MCF 10A (cell line): ENCODE measurements around the gene ASCC1. TPM values are rescaled to one million over a fixed set of nuclear protein-coding genes. Genes with fewer than 3 reads are reported as not detected.

Experiments used
- BruUV-seq: library from RNA; stranded (reverse); fragments of 400-500 nt; replicated peaks from 2 replicates; lab custom pipeline; 2021; lab: Mats Ljungman, UMichigan
- CTCF ChIA-PET: fragments of 300-600 bp; sonication (Branson Sonifier 250); formaldehyde crosslinking; extraction: SDS; loops from one replicate; lab custom pipeline; 2021; ENCODE audit warnings: antibody characterized with exemption, inconsistent platforms; lab: Yijun Ruan, JAX
- POLR2A ChIA-PET: fragments of 300-600, 350-650 bp; sonication (Branson Sonifier 250); formaldehyde crosslinking; extraction: SDS; loops from one replicate; lab custom pipeline; 2020; ENCODE audit warnings: antibody characterized with exemption, inconsistent platforms; lab: Yijun Ruan, JAX
- DNase-seq: peaks from one replicate; pipeline ENCODE4 v3.0.0-alpha.2; 2018; ENCODE audit not compliant: unreplicated experiment
- H3K27ac Mint-ChIP-seq: one replicate; pipeline ENCODE4 v1.8.0; 2022; ENCODE audit warnings: mild to moderate bottlenecking, low read depth, mixed read lengths; ENCODE audit not compliant: unreplicated experiment
- H3K27me3 Mint-ChIP-seq: one replicate; pipeline ENCODE4 v1.8.0; 2022; ENCODE audit warnings: mixed read lengths; ENCODE audit not compliant: insufficient read depth, unreplicated experiment
- H3K36me3 Mint-ChIP-seq: one replicate; pipeline ENCODE4 v1.8.0; 2022; ENCODE audit warnings: mild to moderate bottlenecking, moderate library complexity, mixed read lengths; ENCODE audit not compliant: insufficient read depth, unreplicated experiment
- H3K4me1 Mint-ChIP-seq: one replicate; pipeline ENCODE4 v1.8.0; 2022; ENCODE audit warnings: mixed read lengths; ENCODE audit not compliant: insufficient read depth, unreplicated experiment
- H3K4me3 Mint-ChIP-seq: one replicate; pipeline ENCODE4 v1.8.0; 2022; ENCODE audit warnings: mild to moderate bottlenecking, moderate library complexity, mixed read lengths; ENCODE audit not compliant: unreplicated experiment
- H3K9me3 Mint-ChIP-seq: one replicate; pipeline ENCODE4 v1.8.0; 2022; ENCODE audit warnings: mixed read lengths; ENCODE audit not compliant: unreplicated experiment
- CTCF ChIP-seq: fragments of 200-600 bp; IDR thresholded peaks from one replicate; pipeline ENCODE4 v1.8.0; 2022; ENCODE audit warnings: antibody characterized with exemption, mild to moderate bottlenecking; ENCODE audit not compliant: unreplicated experiment
- intact Hi-C: fragments of 100-400 bp; cut with micrococcal nuclease; formaldehyde crosslinking; loops from 2 replicates; pipeline ENCODE4 v1.14.1; 2022
- total RNA-seq: library from RNA; stranded (reverse); gene quantifications from 2 replicates; pipeline ENCODE4 v1.2.3, GENCODE V29; 2022

Gene ASCC1
- total RNA-seq, 1 experiment from 2014 or later, result 26.3 TPM

GRCh38 chr10:72085864-72086465 lies 130.1 kb downstream of the ASCC1 start:
- Mint-ChIP-seq H3K36me3 (no peaks in the 10 kb centered on the region), H3K4me3 (no peak overlapping the region), H3K4me1 (no peaks in the 10 kb centered on the region), H3K9me3 (no peaks in the 10 kb centered on the region), H3K27me3 (no peaks in the 10 kb centered on the region), H3K27ac (no peak overlapping the region)
- no TSS peak for BruUV-seq
- TF ChIP-seq CTCF, result no peak
- intact Hi-C loops, result no loop called here
- no peak for DNase-seq
- POLR2A ChIA-PET, result interaction anchor here (0.5 to 0.6 kb wide), 2 partner anchors 24 to 64 kb away, joined by 3 read pairs; no protein-coding TSS in a partner anchor
- CTCF ChIA-PET, result no interaction called here

GRCh38 chr10:72085166-72085565 lies 130.9 kb downstream of the ASCC1 start:
- H3K4me3 Mint-ChIP-seq, result no peak overlapping the region
- TF ChIP-seq CTCF, result no peak

GRCh38 chr10:72083790-72084459 lies 132.2 kb downstream of the ASCC1 start:
- no peak for TF ChIP-seq CTCF
- POLR2A ChIA-PET, result no interaction called here
- no peak overlapping the region for H3K4me3 Mint-ChIP-seq
- no peaks in the 10 kb centered on the region for H3K36me3 Mint-ChIP-seq
- DNase-seq, result no peak
- H3K27ac Mint-ChIP-seq, result no peak overlapping the region
- no peaks in the 10 kb centered on the region for H3K4me1 Mint-ChIP-seq
- intact Hi-C loops, result no loop called here
- H3K27me3 Mint-ChIP-seq, result no peaks in the 10 kb centered on the region
- CTCF ChIA-PET, result interaction anchor here (0.6 kb wide), 1 partner anchor 211 kb away, joined by 3 read pairs; no protein-coding TSS in a partner anchor
- no TSS peak for BruUV-seq
- no peaks in the 10 kb centered on the region for H3K9me3 Mint-ChIP-seq

More at GRCh38 chr10:72085166-72085565, 130.9 kb downstream of the ASCC1 start:
- Mint-ChIP-seq H3K9me3 (no peaks in the 10 kb centered on the region), H3K27me3 (no peaks in the 10 kb centered on the region), H3K4me1 (no peaks in the 10 kb centered on the region), H3K36me3 (no peaks in the 10 kb centered on the region), H3K27ac (no peak overlapping the region)
- BruUV-seq, result no TSS peak
- POLR2A ChIA-PET, result no interaction called here
- intact Hi-C loops, result no loop called here
- CTCF ChIA-PET, result no interaction called here
- no peak for DNase-seq
